ENCODE results near the gene EIF4E.
"Not testable (repeated sequence)": the region's sequence is repeated elsewhere in the genome, so short reads cannot be mapped to it uniquely, and the experiment has no call there.

The EIF4E gene

GRCh38 chr4:98928505-98929340, at the start of gene EIF4E:
Gene EIF4E (minus strand): TSS chr4:98929133. CDS start chr4:98929112, 21 bp downstream.
- peak; percentile 90 for DNase-seq

GRCh38 chr4:98977557-98977956, 48.6 kb upstream of the EIF4E start:
- no peak for DNase-seq

- no peak for DNase-seq
Observed at GRCh38 chr4:98976716-98977115, 47.8 kb upstream of the EIF4E start.

- no peak for DNase-seq
Observed at GRCh38 chr4:98969878-98970785, 41.2 kb upstream of the EIF4E start.

GRCh38 chr4:98967786-98968329, 38.9 kb upstream of the EIF4E start:
- DNase-seq = no peak

GRCh38 chr4:98966926-98967325, 38.0 kb upstream of the EIF4E start:
- DNase-seq = no peak

GRCh38 chr4:98963538-98964433, 34.9 kb upstream of the EIF4E start:
- no peak for DNase-seq

DNA sequence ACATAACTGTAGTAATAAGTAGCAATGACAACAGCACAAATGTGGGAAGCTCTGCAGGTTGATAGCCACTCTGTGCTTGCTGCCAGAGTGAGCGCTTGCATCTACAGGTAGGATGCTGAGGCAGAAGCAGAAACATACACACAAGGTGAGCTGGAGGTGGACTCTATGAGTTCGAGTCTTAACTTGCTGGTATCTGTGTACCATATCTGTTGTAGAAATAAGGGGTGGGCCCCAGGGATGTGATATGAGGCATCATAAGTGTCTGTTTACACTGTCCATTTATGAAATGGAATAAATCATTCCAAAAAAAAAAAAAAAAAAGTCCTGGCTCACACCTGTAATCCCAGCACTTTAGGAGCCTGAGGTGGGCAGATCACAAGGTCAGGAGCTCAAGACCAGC, 32.8 kb upstream of the EIF4E start:
- DNase-seq = no peak

DNA sequence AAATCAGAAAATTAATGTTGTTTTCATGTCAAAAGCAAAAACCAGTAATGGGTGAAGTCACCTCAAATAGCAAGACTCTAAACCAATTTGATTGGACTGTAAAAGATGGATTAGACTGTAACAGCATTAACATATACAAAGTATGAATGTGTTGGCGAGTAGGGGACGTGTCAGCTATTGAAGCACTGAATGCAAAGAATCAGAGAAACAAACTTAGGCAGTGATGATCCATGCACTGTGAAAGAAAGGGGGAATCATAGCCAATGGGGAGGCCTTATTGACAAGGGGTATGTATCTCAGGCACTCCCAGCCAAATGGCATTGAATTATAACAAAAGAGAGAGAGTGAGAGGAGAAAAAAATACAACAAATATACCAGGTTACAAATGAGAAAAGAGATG, 30.5 kb upstream of the EIF4E start:
- no peak for DNase-seq

DNA sequence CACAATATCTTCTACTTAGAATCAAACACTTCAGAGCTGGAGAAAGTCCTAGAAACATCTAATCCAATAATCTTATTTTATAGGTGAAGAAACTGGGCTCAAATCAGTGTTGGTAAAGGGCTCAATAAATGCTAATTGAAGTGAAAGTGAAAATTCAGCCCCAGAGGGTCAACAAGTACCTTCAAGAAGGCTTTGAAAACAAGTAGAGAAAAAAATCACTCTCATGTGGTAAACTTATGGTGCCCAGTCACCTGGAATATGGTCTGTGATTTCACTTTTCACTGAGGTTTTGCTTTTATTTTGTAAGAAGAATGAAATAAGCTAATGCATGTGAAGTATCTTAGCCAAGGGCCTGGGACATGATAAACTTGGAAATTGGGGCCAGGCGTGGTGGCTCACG, 29.1 kb upstream of the EIF4E start:
- no peak for DNase-seq

GRCh38 chr4:98955229-98955628, 26.3 kb upstream of the EIF4E start:
- DNase-seq = no peak

- no peak for DNase-seq
Observed at GRCh38 chr4:98951710-98952109, 22.8 kb upstream of the EIF4E start.

DNA sequence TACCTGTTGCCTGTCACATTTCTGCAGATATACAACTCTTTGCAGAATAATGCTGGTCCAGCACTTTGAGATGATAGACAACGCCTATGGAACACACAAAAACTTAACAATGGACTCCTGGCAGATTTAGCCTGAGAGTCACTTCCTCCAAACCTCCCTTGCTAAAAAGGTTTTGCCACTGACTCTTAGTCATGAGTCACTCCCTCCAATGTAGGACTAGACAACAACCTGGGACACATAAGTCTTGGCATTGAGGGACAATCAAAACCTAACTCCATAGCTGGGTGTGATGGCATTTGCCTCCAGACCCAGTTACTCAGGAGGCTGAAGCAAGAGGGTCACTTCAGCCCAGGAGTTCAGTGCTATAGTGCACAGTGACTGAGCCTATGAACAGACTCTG, 22.0 kb upstream of the EIF4E start:
- DNase-seq = no peak

GRCh38 chr4:98946359-98946758, 17.4 kb upstream of the EIF4E start:
- DNase-seq = no peak

DNA sequence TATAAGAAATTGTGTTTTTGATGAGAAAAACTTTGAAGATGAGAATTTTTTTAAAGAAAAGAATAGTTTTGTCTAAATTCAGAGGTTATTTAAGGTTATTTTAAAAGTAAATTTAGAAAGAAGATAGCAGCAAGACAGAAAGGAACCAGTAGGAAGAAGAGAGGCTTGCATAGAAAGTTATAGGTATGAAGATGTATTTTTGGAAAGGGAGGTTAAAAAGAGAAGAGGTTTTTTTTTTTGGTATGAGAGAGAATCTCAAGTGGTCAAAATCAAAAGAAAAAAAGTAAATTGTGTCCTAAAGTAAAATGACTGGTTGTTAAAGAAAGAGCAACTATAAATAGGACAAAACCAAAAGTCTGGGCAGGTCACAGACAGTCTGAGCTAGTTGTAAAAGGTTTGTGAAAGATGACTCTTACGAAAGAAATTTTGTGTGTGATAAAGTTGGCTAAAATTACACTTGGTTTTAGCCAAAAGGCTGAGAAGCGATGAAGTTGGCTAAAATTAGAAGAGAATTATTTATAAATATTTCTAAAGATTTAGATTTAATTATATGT, 16.4 kb upstream of the EIF4E start:
- DNase-seq = no peak

DNA sequence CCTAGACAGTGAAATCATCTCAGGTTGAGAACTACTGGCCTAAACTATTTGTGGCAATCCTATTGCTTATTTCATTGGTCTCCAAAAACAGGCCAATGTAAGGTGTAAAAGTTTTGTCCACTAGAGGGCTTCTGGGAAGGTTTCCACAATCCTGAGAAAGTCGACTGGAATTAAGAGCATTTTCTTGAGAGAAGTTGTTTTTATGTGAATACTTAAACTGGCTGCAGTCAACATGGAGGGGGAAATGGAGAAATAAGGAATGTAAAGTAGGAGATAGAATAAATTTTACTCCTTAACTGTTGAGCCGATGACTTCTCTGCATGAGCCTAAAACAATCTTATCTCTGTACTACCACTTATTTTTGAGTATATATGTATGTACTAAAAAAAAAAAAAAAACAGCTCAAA, 11.0 kb upstream of the EIF4E start:
- no peak for DNase-seq

DNA sequence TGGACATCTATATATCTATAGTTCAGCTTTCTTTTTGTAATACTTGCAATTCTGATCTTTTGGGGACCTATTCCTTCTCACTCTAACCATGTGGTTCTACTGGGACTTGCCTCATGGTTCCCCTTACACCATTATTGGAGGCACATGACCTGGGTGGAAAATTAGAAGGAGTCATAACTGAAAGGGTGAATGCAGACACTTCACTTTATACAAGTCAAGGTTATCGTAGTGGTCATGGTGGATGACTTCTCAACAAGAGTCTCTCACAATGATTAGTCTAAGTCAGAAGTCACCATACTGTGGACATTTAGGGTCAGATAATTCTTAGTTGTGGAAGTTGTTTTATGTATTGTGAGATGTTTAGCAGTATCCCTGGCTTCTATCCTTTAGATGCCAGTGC, 10.5 kb upstream of the EIF4E start:
- DNase-seq = no peak

GRCh38 chr4:98937986-98938720, 9.2 kb upstream of the EIF4E start:
- DNase-seq = no peak

DNA sequence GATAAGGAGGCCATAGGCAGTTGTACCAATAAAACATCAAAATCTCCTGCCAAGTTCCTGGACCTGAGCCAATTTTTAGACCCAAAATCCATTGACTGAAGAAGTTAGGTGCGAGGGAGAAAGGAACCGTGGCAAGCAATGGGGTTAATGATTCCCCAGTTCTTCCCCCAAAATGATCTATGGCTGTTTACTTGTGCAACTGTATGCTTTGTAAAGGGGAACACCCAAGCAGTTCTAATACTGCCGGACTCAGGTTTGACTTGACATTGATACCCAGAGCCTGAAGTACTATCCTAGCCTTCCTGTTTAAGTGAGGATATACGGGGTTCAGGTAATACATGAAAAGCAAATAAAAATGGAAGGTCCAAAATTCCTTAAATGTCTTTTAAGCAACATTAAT, 6.7 kb upstream of the EIF4E start:
- DNase-seq = no peak

- DNase-seq = not testable (repeated sequence)
Observed at GRCh38 chr4:98934851-98935250, 5.9 kb upstream of the EIF4E start.

GRCh38 chr4:98932539-98932938, 3.6 kb upstream of the EIF4E start:
- DNase-seq = no peak

Data from NCI-H2227 treated with DMSO at 0.1 percent for 48 hours (cell line).